ENCODE data around the gene PMP22.
"Not testable (repeated sequence)": the region's sequence is repeated elsewhere in the genome, so short reads cannot be mapped to it uniquely, and the experiment has no call there.

Gene PMP22

GRCh38 chr17:15256689-15257088 is 8.4 kb downstream of the PMP22 start:
- no peak for DNase-seq (ENCODE audit: low read depth in 2 of 3, low spot score in 2 of 3)

DNA sequence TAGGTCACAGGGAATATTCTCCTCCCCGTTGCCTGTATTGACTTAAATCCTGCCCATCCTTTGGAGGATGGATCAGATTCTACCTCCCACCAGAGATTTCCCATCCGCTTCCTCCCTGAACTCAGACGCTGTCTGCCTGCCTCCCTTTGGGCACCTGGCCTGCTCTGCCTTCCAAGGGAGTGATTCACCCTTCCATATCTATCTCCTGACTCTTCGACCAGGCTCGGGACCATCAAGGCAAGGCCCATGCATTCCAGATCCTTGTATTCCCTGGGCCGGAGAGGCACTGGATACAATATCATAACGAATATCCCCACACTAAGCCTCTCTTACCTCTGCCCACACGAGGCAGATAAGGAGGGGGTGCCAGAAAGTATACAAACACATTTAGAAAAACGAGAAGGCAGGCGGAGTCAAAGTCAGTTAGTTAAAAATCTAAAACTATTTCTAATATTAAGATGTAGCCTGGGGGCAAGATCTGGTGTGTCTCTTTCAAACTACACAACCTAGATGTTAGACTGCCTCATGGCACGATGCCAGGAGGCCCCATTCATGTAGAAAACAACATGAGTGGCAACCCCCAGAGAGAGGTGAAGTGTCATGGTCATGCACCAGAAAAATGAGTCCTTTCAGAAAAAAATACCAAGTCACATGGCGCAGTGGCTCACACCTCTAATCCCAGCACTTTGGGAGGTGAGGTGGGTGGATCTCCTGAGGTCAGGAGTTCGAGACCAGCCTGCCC is 9.2 kb downstream of the PMP22 start:
- DNase-seq (ENCODE audit: low read depth in 2 of 3, low spot score in 2 of 3): no peak

DNA sequence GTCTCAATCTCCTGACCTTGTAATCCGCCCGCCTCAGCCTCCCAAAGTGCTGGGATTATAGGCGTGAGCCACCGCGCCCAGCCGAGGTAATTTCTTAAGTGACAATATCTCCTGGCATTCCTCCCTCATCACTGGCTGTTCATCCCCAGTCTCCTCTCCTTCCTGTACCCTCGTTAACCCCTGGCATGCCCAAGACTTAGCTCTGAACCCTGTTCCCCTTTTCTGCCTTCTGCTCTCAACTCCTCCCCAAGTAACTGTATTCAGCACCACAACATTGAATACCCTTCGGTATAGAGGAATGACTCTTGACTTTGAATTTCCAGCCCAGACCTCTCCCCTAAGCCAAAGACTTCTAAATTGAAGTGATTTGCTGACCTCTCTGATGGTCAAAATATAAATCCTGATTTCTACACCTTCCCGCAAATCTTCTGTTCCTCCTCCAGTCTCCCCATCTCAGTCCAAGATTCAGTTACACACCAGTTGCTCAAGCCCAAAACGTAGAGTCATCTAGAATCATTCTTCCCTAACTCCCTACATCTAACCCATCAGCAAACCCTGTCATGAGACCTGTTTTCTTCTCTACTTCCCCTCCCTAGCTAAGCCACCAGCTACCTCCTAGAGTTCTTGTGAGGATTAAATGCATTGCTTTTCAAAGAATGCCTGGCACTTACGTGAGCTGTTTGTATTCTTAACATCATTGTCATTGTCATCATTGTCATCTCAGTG is 14.8 kb downstream of the PMP22 start:
- DNase-seq (ENCODE audit: low read depth in 2 of 3, low spot score in 2 of 3): no peak

DNA sequence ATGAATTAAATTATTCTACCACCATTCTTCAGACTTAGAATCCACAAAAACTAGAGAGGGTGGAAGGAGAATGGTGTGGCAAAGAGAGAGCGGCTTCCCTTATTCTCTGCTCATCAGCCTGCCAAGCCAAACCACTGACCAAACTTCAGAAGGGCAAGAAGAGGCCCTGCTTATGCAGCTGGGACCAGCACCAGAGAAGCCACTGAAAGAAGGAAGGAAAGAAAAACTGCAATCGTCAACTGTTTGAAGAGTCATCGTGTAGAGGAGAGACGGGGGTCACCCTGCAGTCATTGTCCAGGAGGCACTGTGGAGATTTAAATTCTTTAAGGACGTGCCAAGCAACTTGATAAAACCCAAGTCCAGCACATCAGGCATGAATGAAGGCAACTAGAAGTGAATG is 15.6 kb downstream of the PMP22 start:
- no peak for DNase-seq (ENCODE audit: low read depth in 2 of 3, low spot score in 2 of 3)

- no peak for DNase-seq (ENCODE audit: low read depth in 2 of 3, low spot score in 2 of 3)
Measured at GRCh38 chr17:15247891-15248529, 17.1 kb downstream of the PMP22 start.

GRCh38 chr17:15245054-15245453 is 20.1 kb downstream of the PMP22 start:
- DNase-seq (ENCODE audit: low read depth in 2 of 3, low spot score in 2 of 3): no peak

DNA sequence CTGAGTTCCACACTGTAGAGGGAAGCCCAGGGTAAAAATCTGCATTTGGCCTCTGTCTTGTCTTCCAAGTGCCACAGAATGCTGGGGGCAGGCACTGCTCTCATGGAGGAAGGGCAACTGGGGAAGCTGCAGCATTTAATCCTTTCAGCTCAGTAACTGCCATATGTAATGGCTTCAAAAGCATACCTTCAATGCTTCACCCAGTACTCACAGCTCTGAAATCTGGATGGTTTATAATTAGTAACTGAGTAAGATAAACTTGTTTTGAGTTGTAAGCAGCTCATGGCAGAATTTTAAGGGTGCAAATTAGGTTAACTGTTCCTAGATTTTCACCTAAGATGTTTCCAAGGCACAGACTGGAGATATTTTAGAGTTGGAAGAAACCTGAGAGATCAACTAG is 24.5 kb downstream of the PMP22 start:
- no peak for DNase-seq (ENCODE audit: low read depth in 2 of 3, low spot score in 2 of 3)

DNA sequence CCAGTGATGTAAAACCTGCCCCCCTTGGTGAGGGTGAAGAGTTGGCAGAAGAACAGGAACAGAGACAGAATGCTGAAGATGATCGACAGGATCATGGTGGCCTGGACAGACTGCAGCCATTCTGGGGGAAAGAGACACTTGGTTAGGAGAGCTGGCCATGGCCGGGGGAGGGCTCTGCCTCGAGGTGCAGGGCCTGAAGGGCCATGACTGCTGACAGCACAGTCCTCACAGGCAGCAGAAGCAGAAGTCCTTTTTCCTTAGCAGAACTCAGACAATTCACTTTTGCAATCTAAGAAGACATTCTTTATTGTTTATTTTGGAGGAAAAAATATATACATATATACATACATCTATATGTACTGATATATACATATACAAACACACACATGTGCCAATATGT is 25.6 kb downstream of the PMP22 start:
- no peak for DNase-seq (ENCODE audit: low read depth in 2 of 3, low spot score in 2 of 3)

DNA sequence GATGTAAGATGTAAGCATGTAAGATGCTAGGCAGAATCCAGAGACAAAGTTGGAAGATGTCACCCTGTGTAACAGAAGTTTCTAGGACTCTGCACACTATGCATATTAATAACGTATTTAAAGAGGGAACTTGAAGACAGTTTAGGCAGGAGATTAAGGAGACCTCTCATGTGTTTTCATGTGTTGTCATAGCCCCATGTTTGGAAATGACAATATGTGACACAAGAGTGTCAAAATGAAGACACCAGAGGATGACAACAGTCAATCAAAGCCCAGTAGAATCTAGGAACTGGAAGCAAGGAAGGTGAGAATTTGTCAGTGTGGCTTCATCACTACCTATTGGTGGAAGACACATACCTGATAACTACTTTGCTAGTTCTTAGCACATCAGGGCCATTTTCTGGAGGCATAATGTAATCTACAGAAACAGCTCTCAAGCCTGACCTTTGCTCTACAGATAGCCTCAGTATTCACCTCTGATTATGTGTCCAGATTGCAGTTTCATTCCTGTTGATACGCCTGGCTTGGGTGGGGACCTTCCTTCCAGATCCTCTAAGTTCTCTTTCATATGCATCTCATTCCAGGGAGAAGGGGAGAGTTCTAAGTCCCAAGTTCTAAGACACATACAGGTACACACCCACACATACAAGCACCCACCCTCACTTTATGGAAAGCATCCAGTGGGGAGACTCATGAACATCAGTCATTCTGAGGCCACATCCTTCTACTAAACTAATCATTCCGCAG is 26.3 kb downstream of the PMP22 start:
- DNase-seq (ENCODE audit: low read depth in 2 of 3, low spot score in 2 of 3): no peak

- no peak for DNase-seq (ENCODE audit: low read depth in 2 of 3, low spot score in 2 of 3)
Measured at GRCh38 chr17:15238057-15238456, 27.1 kb downstream of the PMP22 start.

DNA sequence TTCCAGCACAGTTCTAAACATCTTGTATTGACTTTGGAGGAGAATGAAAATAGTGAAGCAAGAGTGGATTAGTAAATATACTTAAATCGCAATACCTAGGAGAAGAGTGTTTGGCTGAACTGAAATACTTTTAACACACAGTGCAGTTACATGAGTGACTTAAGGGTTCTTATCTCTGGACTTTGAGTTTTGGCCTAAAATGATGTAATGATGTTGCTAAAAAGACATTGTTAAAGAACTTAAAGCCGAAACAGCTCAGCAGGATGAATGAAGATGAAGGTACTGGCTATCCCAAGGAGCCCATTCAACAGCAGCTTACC is 28.1 kb downstream of the PMP22 start:
- no peak for DNase-seq (ENCODE audit: low read depth in 2 of 3, low spot score in 2 of 3)

- DNase-seq (ENCODE audit: low read depth in 2 of 3, low spot score in 2 of 3): no peak
Measured at GRCh38 chr17:15236281-15237105, 28.6 kb downstream of the PMP22 start.

GRCh38 chr17:15233971-15234370 is 31.2 kb downstream of the PMP22 start:
- no peak for DNase-seq (ENCODE audit: low read depth in 2 of 3, low spot score in 2 of 3)

DNA sequence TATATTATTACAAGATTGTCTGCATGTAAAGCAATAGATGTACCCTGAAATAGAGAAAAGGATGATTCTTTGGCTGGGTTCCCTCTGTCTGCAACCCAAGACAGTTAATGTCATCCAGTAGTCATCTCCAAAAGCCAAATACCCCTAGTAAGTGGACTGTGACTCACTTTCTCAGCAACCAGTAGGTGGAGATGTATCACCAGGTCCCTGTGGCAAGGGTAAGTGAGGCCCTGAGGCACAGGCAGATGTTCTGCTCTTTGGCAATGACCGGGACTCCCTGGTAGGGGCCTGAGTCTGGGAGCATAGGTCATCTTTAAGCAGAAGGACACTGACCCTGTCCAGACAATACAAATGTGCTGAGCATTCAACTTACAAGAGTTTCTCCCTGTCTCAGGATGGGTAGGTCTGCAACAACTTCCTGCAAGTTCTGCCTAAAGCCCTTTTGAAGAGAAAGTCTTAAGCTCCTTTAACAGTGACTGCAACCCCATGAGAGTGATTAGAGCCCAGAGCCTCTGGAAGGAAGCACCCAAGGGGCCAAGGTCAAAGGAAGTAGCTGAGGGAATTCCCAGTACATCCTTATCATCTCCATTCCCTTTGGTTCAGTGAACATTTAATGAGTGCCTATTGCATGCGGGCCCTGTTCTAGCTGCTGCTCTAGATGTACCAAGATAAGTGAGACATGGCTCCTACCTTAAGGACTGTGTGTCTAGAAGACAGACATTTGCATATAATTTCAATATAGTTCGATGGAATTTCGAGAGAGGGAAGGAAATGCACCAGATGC is 31.9 kb downstream of the PMP22 start:
- DNase-seq (ENCODE audit: low read depth in 2 of 3, low spot score in 2 of 3): no peak

- DNase-seq (ENCODE audit: low read depth in 2 of 3, low spot score in 2 of 3): no peak
Measured at GRCh38 chr17:15232517-15232915, 32.6 kb downstream of the PMP22 start.

DNA sequence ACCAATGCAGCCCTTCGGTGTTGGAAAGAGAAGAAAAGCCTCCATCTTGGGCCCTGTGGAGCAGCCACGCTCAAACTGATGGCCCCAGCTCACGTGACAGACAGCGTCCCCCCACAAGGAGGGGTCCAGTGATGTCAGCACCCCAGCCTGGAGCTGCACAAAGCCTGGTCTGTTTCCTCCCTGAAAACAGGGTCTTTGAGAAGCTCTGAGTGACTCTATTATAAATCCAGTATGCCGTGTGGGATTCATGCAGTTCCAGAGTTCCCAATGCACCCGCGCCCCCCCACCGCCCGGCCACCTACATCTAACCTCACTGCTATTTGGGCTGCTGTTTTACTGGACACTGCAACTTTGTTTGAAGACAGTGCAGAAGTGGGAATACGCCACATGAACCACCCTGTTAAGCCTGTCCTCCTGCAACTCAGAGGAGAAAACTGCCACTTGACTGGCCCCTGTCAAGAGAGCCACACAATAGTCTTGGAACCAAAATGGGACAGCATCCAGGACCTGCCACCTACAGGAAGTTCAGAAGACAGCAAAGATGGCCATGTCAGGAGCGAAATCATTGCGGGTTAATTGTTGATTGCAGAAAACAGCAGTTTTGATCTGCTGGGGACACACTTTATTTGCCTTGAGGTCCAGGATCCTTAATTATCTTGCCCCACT is 33.1 kb downstream of the PMP22 start:
- no peak for DNase-seq (ENCODE audit: low read depth in 2 of 3, low spot score in 2 of 3)

- DNase-seq (ENCODE audit: low read depth in 2 of 3, low spot score in 2 of 3): no peak
Measured at GRCh38 chr17:15230866-15231265, 34.3 kb downstream of the PMP22 start.

- not testable (repeated sequence) for DNase-seq (ENCODE audit: low read depth in 2 of 3, low spot score in 2 of 3)
Measured at GRCh38 chr17:15221827-15222226, 43.3 kb downstream of the PMP22 start.

GRCh38 chr17:15220785-15221184 is 44.3 kb downstream of the PMP22 start:
- DNase-seq (ENCODE audit: low read depth in 2 of 3, low spot score in 2 of 3): no peak

GRCh38 chr17:15216481-15216880 is 48.6 kb downstream of the PMP22 start:
- DNase-seq (ENCODE audit: low read depth in 2 of 3, low spot score in 2 of 3): no peak
